ENCODE measurements around the gene ASPHD2.

DNA sequence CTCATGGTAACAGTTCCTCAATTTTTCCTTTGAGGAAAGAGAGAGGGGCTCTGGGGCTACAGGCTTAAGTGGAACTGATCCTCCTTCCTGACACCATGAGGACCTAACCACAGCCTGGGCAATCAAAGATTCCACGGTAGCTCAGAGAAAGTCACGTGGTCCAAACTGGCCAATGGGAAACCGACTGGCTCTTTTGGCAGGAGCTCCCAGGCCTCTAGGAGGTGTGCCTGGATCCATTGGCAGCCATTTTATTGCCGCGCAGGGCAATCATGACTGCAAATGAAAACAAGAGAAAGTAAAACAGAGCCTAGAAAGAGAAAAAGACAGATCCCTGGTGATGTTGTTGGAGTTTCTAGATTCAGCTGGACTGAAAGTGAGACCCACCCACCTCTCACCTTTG, 27.3 kb upstream of the ASPHD2 start:
- TF ChIP-seq EZH2 (IDR thresholded peaks at IDR 0.05; ENCODE audit: low read depth): no peak
- TF ChIP-seq, protein P1, sequence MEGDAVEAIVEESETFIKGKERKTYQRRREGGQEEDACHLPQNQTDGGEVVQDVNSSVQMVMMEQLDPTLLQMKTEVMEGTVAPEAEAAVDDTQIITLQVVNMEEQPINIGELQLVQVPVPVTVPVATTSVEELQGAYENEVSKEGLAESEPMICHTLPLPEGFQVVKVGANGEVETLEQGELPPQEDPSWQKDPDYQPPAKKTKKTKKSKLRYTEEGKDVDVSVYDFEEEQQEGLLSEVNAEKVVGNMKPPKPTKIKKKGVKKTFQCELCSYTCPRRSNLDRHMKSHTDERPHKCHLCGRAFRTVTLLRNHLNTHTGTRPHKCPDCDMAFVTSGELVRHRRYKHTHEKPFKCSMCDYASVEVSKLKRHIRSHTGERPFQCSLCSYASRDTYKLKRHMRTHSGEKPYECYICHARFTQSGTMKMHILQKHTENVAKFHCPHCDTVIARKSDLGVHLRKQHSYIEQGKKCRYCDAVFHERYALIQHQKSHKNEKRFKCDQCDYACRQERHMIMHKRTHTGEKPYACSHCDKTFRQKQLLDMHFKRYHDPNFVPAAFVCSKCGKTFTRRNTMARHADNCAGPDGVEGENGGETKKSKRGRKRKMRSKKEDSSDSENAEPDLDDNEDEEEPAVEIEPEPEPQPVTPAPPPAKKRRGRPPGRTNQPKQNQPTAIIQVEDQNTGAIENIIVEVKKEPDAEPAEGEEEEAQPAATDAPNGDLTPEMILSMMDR (conservative IDR thresholded peaks at IDR 0.05): no peak

All from PC-9 (cell line).